ENCODE measurements around the gene CEP290. TPM values are rescaled to one million over a fixed set of nuclear protein-coding genes. Genes with fewer than 3 reads are reported as not detected.

Gene CEP290
- total and polyA plus RNA-seq, 2 donors (not counting 3 experiments of a cell fraction or from before 2014, with no cell fraction given) = 3.9 to 16.5 TPM

- ChIA-PET CTCF (no interaction called here), POLR2A (no interaction called here)
- H3K27me3 ChIP-seq (ENCODE audit: control insufficient read depth in 2 of 2, insufficient read depth in 2 of 2, low read length in 2 of 2) = no peaks in the 10 kb centered on the region
- H3K9ac ChIP-seq (replicated peaks; ENCODE audit: extremely low read depth, insufficient read depth, low read length) = no peak overlapping the region
- FAIRE-seq (no peak), DNase-seq (ENCODE audit: low read depth, low spot score) (no peak)
- H3K27ac ChIP-seq (ENCODE audit: insufficient read depth, low read depth, low read length) = no peak overlapping the region
- intact Hi-C loops (cut with micrococcal nuclease) = no loop called here
- H4K20me1 ChIP-seq (replicated peaks; ENCODE audit: control insufficient read depth, extremely low read depth, insufficient read depth, low read length) = no peaks in the 10 kb centered on the region
- no peaks in the 10 kb centered on the region for H3K79me2 ChIP-seq (ENCODE audit: control insufficient read depth, insufficient read depth, low read length)
- TF ChIP-seq FOS (IDR thresholded peaks at IDR 0.05; ENCODE audit: borderline replicate concordance, insufficient read depth, low read length) = no peak
- no peak for TF ChIP-seq POLR2AphosphoS5 (IDR thresholded peaks at IDR 0.05; ENCODE audit: insufficient read depth, low read depth, low read length)
- TF ChIP-seq MAX (IDR thresholded peaks at IDR 0.05; ENCODE audit: insufficient read depth, insufficient read length) = no peak
- TF ChIP-seq POLR2A (IDR thresholded peaks at IDR 0.05; ENCODE audit: low read depth, low read length) = no peak
- TF ChIP-seq MYC (IDR thresholded peaks at IDR 0.05; ENCODE audit: low read depth, low read length) = no peak
- no peak for TF ChIP-seq EZH2 (IDR thresholded peaks at IDR 0.05; ENCODE audit: borderline replicate concordance, low read depth, low read length, severe bottlenecking)
- no peak for TF ChIP-seq CTCF (IDR thresholded peaks at IDR 0.05; ENCODE audit: extremely low read depth in 1 of 2, insufficient read depth in 1 of 2, low read depth in 1 of 2, low read length in 2 of 2)
- TF ChIP-seq JUN (IDR thresholded peaks at IDR 0.05; ENCODE audit: borderline replicate concordance, insufficient read depth, insufficient read length, low read depth) = no peak
- TF ChIP-seq GATA2 (IDR thresholded peaks at IDR 0.05; ENCODE audit: insufficient read depth, insufficient read length, low read depth, low read length) = no peak
- no peak overlapping the region for H3K4me2 ChIP-seq (ENCODE audit: insufficient read depth, low read length)
- H3K36me3 ChIP-seq (ENCODE audit: control insufficient read depth in 2 of 2, extremely low read depth in 1 of 2, insufficient read depth in 2 of 2, low read length in 2 of 2) = peaks cover 0 to 2% of the 10 kb centered on the region in 2 experiments
- H2AFZ ChIP-seq (ENCODE audit: low read depth, low read length) = no peak overlapping the region
- dilution Hi-C loops (cut with MboI; ENCODE audit: extremely low pct_ligation_motif_present, low sequenced_read_pairs) = no loop called here
- H3K9me3 ChIP-seq (replicated peaks; ENCODE audit: control insufficient read depth, insufficient read depth, low read length) = no peaks in the 10 kb centered on the region
- H3K4me1 ChIP-seq (ENCODE audit: control insufficient read depth, extremely low read depth, insufficient read depth, low read length) = peaks cover 8% of the 10 kb centered on the region
- no peak overlapping the region for H3K4me3 ChIP-seq (replicated peaks in 1 of 3; ENCODE audit: insufficient read depth in 1 of 3, low read depth in 1 of 3, low read length in 3 of 3)
- no peaks in the 10 kb centered on the region for H3K9me1 ChIP-seq (replicated peaks; ENCODE audit: control insufficient read depth, extremely low read depth, insufficient read depth, low read length)
- no TSS peak for BruUV-seq (replicated peaks)
Measured at GRCh38 chr12:88062474-88062873, 79.4 kb downstream of the CEP290 start.

Measured in endothelial cell of umbilical vein (primary cell).